H1 (cell line): ENCODE results near the gene NLRX1. TPM values are rescaled to one million over a fixed set of nuclear protein-coding genes. Genes with fewer than 3 reads are reported as not detected.
A peak's percentile ranks its signal among the peaks of the same experiment; 100 is the strongest.

ENCODE experiments used
- CTCF ChIA-PET: fragments of 300-600 bp; sonication (Branson Sonifier 250); formaldehyde crosslinking; loops from one replicate; lab custom pipeline; 2021; ENCODE audit not compliant: partially characterized antibody; lab: Charles Lee
- POLR2A ChIA-PET: fragments of 300-600 bp; sonication (Branson Sonifier 250); formaldehyde crosslinking; loops from one replicate; lab custom pipeline; 2021; ENCODE audit warnings: inconsistent platforms; ENCODE audit not compliant: partially characterized antibody; lab: Charles Lee
- DNase-seq, 2 experiments: peaks; one replicate each; pipeline versions ENCODE4 v3.0.0 to v3.0.0-alpha.2; 2010 to 2022; ENCODE audit warnings: low spot score in 2 of 2, low read depth in 1 of 2, mixed read lengths in 1 of 2
- FAIRE-seq: peaks from 2 replicates; lab custom pipeline; 2011; peaks lifted over from hg19 to GRCh38; lab: Jason Lieb, UNC
- H2AFZ ChIP-seq: 2 replicates; pipeline ENCODE4 v1.8.1; 2012; ENCODE audit warnings: low read length, inconsistent platforms
- H2AK5ac ChIP-seq: 2 replicates; pipeline ENCODE4 v1.6.1; 2013; ENCODE audit warnings: low read depth, low read length
- H2BK120ac ChIP-seq: replicated peaks from 2 replicates; pipeline ENCODE3; 2013; ENCODE audit warnings: low read depth, low read length, inconsistent platforms
- H2BK12ac ChIP-seq: 2 replicates; pipeline ENCODE4 v1.6.1; 2013; ENCODE audit warnings: low read depth, low read length
- H2BK15ac ChIP-seq: 2 replicates; pipeline ENCODE4 v1.6.1; 2013; ENCODE audit warnings: low read length
- H2BK20ac ChIP-seq: 2 replicates; pipeline ENCODE4 v1.6.1; 2013; ENCODE audit warnings: low read length
- H2BK5ac ChIP-seq: 2 replicates; pipeline ENCODE4 v1.6.1; 2013; ENCODE audit warnings: low read depth, low read length
- H3K14ac ChIP-seq: 2 replicates; pipeline ENCODE4 v1.6.1; 2013; ENCODE audit warnings: inconsistent platforms; ENCODE audit not compliant: insufficient read length
- H3K18ac ChIP-seq: 2 replicates; pipeline ENCODE4 v1.6.1; 2013; ENCODE audit warnings: low read length; ENCODE audit errors: extremely low read depth
- H3K23ac ChIP-seq: 2 replicates; pipeline ENCODE4 v1.6.1; 2013; ENCODE audit warnings: inconsistent platforms; ENCODE audit not compliant: insufficient read length
- H3K23me2 ChIP-seq: 2 replicates; pipeline ENCODE4 v1.6.1; 2013; ENCODE audit warnings: low read depth, low read length
- H3K27ac ChIP-seq: 2 replicates; pipeline ENCODE4 v1.6.1; 2011; ENCODE audit warnings: low read depth, low read length, inconsistent platforms
- H3K27me3 ChIP-seq, 4 experiments: replicated peaks in 1 of 4; 1 replicate in 1 of 4; 2 replicates in 3 of 4; pipeline versions ENCODE4 v1.6.1 to v1.8.1; 2011 to 2013; ENCODE audit warnings: low read length in 3 of 4, mild to moderate bottlenecking in 3 of 4, inconsistent platforms in 2 of 4, mixed read lengths in 2 of 4, moderate library complexity in 1 of 4; ENCODE audit not compliant: control insufficient read depth in 3 of 4, insufficient read depth in 3 of 4; ENCODE audit errors: extremely low read depth in 1 of 4
- H3K36me3 ChIP-seq, 4 experiments: 2 replicates each; pipeline versions ENCODE4 v1.6.1 to v1.8.1; 2011 to 2013; ENCODE audit warnings: mild to moderate bottlenecking in 4 of 4, low read length in 3 of 4, moderate library complexity in 2 of 4, control low read depth in 1 of 4, inconsistent platforms in 1 of 4; ENCODE audit not compliant: insufficient read depth in 4 of 4, control insufficient read depth in 2 of 4
- H3K4ac ChIP-seq: replicated peaks from 2 replicates; pipeline ENCODE3; 2013; ENCODE audit warnings: low read length, low read depth, mixed read lengths, inconsistent platforms; ENCODE audit not compliant: insufficient read length
- H3K4me1 ChIP-seq, 4 experiments: replicated peaks in 1 of 4; 1 replicate in 1 of 4; 2 replicates in 3 of 4; pipeline versions ENCODE4 v1.6.1 to v1.8.1; 2011 to 2013; ENCODE audit warnings: low read length in 3 of 4, inconsistent platforms in 2 of 4, mixed read lengths in 1 of 4; ENCODE audit not compliant: insufficient read depth in 4 of 4, control insufficient read depth in 3 of 4
- H3K4me2 ChIP-seq, 2 experiments: 2 replicates each; pipeline versions ENCODE4 v1.6.1 to v1.8.1; 2011 to 2013; ENCODE audit warnings: low read depth in 2 of 2, low read length in 2 of 2, control low read depth in 1 of 2, inconsistent platforms in 1 of 2, mild to moderate bottlenecking in 1 of 2; ENCODE audit not compliant: insufficient read depth in 1 of 2
- H3K4me3 ChIP-seq, 4 experiments: fragments of 200-600, 300-600 bp in 1 of 4; sonication (generic), shearing (Covaris generic), sonication (Bioruptor Twin) in 1 of 4; 2 replicates each; pipeline versions ENCODE4 v1.5.1 to v1.8.1; 2011 to 2016; ENCODE audit warnings: low read length in 4 of 4, low read depth in 3 of 4, control low read depth in 2 of 4, inconsistent platforms in 2 of 4, mild to moderate bottlenecking in 2 of 4, mixed read lengths in 1 of 4, moderate library complexity in 1 of 4; ENCODE audit not compliant: insufficient read depth in 2 of 4; ENCODE audit errors: extremely low read depth in 1 of 4
- H3K56ac ChIP-seq: replicated peaks from 2 replicates; pipeline ENCODE3; 2013; ENCODE audit warnings: low read depth, mild to moderate bottlenecking, mixed read lengths, low read length, inconsistent platforms; ENCODE audit not compliant: insufficient read length
- H3K79me1 ChIP-seq: 2 replicates; pipeline ENCODE4 v1.6.1; 2013; ENCODE audit warnings: low read depth, low read length, control low read depth
- H3K79me2 ChIP-seq, 2 experiments: 2 replicates each; pipeline versions ENCODE4 v1.6.1 to v1.8.1; 2012 to 2013; ENCODE audit warnings: low read length in 2 of 2, mild to moderate bottlenecking in 2 of 2, inconsistent platforms in 1 of 2; ENCODE audit not compliant: insufficient read depth in 2 of 2, control insufficient read depth in 1 of 2
- H3K9ac ChIP-seq, 4 experiments: replicated peaks in 1 of 4; 1 replicate in 1 of 4; 2 replicates in 3 of 4; pipeline versions ENCODE4 v1.6.1 to v1.8.1; 2011 to 2013; ENCODE audit warnings: low read depth in 3 of 4, low read length in 3 of 4, control low read depth in 2 of 4, mild to moderate bottlenecking in 2 of 4, moderate library complexity in 2 of 4, inconsistent platforms in 1 of 4; ENCODE audit errors: extremely low read depth in 1 of 4
- H3K9me3 ChIP-seq, 2 experiments: 2 replicates each; pipeline versions ENCODE4 v1.6.1 to v1.8.1; 2012 to 2013; ENCODE audit warnings: mild to moderate bottlenecking in 2 of 2, moderate library complexity in 2 of 2, control low read depth in 1 of 2, inconsistent platforms in 1 of 2, low read depth in 1 of 2, low read length in 1 of 2, mixed read lengths in 1 of 2; ENCODE audit not compliant: insufficient read depth in 2 of 2
- H4K20me1 ChIP-seq, 2 experiments: replicated peaks in 1 of 2; 2 replicates each; pipeline versions ENCODE3 to v1.8.1; 2011 to 2013; ENCODE audit warnings: inconsistent platforms in 2 of 2, low read length in 2 of 2, mild to moderate bottlenecking in 1 of 2; ENCODE audit not compliant: insufficient read depth in 2 of 2, control insufficient read depth in 1 of 2
- H4K5ac ChIP-seq: 2 replicates; pipeline ENCODE4 v1.6.1; 2013; ENCODE audit warnings: low read length, low read depth, mixed read lengths, inconsistent platforms; ENCODE audit not compliant: insufficient read length
- H4K8ac ChIP-seq: 2 replicates; pipeline ENCODE4 v1.8.0; 2013; ENCODE audit warnings: mild to moderate bottlenecking, moderate library complexity, low read length, inconsistent platforms; ENCODE audit not compliant: insufficient read depth; ENCODE audit errors: extremely low read depth
- H4K91ac ChIP-seq: replicated peaks from 2 replicates; pipeline ENCODE3; 2013; ENCODE audit warnings: low read length, mixed read lengths, inconsistent platforms; ENCODE audit not compliant: insufficient read length
- BACH1 ChIP-seq: IDR thresholded peaks from 2 replicates; pipeline ENCODE4 v1.6.1; 2012; ENCODE audit warnings: low read length, improper control_type of control experiment
- CHD2 ChIP-seq: IDR thresholded peaks from 2 replicates; pipeline ENCODE4 v1.6.1; 2012; ENCODE audit warnings: low read length, improper control_type of control experiment
- HDAC2 ChIP-seq, 2 experiments: fragments of 300-600 bp in 1 of 2; sonication (generic) in 1 of 2; IDR thresholded peaks; 2 replicates each; pipeline ENCODE4 v1.6.1; 2011 to 2012; ENCODE audit warnings: low read depth in 2 of 2, low read length in 2 of 2, mild to moderate bottlenecking in 2 of 2, moderate library complexity in 2 of 2, borderline replicate concordance in 1 of 2, inconsistent platforms in 1 of 2
- KDM4A ChIP-seq: IDR thresholded peaks from one replicate; pipeline ENCODE4 v1.7.1; 2012; ENCODE audit warnings: low read depth, mild to moderate bottlenecking, moderate library complexity, low read length, inconsistent platforms; ENCODE audit not compliant: severe bottlenecking
- SP4 ChIP-seq: IDR thresholded peaks from 2 replicates; pipeline ENCODE4 v1.6.1; 2012; ENCODE audit warnings: low read length, inconsistent platforms
- SUZ12 ChIP-seq: fragments of 200-600 bp; sonication (generic); IDR thresholded peaks from 2 replicates; pipeline ENCODE4 v1.6.1; 2012; ENCODE audit warnings: mild to moderate bottlenecking, inconsistent platforms, low read length, moderate library complexity, mixed read lengths
- WGBS, 2 experiments: shearing (Covaris generic) in 1 of 2; methylation state at CpG; one replicate each; pipeline versions ENCODE4 v1.1.6 to v1.1.7; 2013 to 2015; ENCODE audit warnings: low lambda C conversion rate in 2 of 2, mixed read lengths in 2 of 2, inconsistent platforms in 1 of 2, low coverage in 1 of 2, missing lambda C conversion rate in 1 of 2; ENCODE audit not compliant: insufficient replicate concordance in 2 of 2, insufficient coverage in 1 of 2, insufficient read length in 1 of 2; ENCODE audit errors: extremely low coverage in 1 of 2, missing lambda C conversion rate in 1 of 2; 5-methylcytosine and 5-hydroxymethylcytosine counted together
- polyA plus RNA-seq, 7 experiments: library from polyadenylated mRNA; depleted of rRNA in 3 of 7; stranded (reverse) in 5 of 7; unstranded in 2 of 7; fragments of >200 nt in 5 of 7; fragments of 200-250 nt in 2 of 7; gene quantifications; 1 replicate in 5 of 7; 2 replicates in 1 of 7; 4 replicates in 1 of 7; pipeline versions ENCODE4 v1.2.1 to v1.2.3, GENCODE V29; 2011 to 2013; ENCODE audit warnings: missing spikeins in 2 of 7, mixed read lengths in 2 of 7
- total RNA-seq: library from RNA; stranded (reverse); fragmentation: NEBNext Ultra II Directional; extraction: Animal tissue kit (Norgen Biotek cat#: 25700); gene quantifications from 2 replicates; pipeline ENCODE4 v1.2.1, GENCODE V29; 2021

The NLRX1 gene
- total and polyA plus RNA-seq, 2 of the 8 experiments (the other 6 are each of a cell fraction or from before 2014, with no cell fraction given), result 13.2 to 18.6 TPM

DNA sequence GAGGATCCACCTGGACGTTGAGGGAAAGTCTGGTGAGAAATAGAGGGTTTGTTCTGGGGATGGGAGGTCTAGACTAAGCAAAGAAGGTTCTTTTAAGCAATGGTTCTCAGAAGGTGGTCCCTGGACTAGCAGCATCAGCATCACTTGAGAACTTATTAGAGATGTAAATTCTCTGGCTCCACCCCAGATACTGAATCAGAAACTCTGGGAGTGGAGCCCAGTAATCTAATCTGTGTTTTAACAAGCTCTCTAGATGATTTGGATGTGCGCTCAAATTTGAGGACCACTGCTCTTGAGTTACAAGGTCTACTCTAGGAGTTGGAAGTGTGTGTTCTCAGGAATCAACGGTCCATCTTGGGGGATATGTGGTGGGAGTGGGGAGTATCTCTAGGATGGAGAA is 23.0 kb upstream of the NLRX1 start:
- H4K91ac ChIP-seq, result no peak overlapping the region
- no peaks in the 10 kb centered on the region for H3K9me3 ChIP-seq
- ChIA-PET CTCF (interaction anchor here (0.6 to 23.6 kb wide), 18 partner anchors 8 to 528 kb away, joined by 3 to 389 read pairs (median 4); partner anchors contain the start of genes CBL, NHERF4 and NLRX1), POLR2A (interaction anchor here (1.0 to 2.5 kb wide), 6 partner anchors 9 to 172 kb away, joined by 3 to 6 read pairs (median 3); a partner anchor contains a TSS)
- peaks cover 15 to 34% (median 27%) of the 10 kb centered on the region in 4 experiments for H3K27me3 ChIP-seq
- H4K5ac ChIP-seq, result no peak overlapping the region
- no peak for FAIRE-seq
- no peak overlapping the region for H3K27ac ChIP-seq
- no peaks in the 10 kb centered on the region for H3K36me3 ChIP-seq
- no peak overlapping the region for H3K9ac ChIP-seq
- H2AK5ac ChIP-seq, result no peak overlapping the region
- no peak overlapping the region for H2BK12ac ChIP-seq
- no peak overlapping the region for H3K4me2 ChIP-seq
- no peak overlapping the region for H3K56ac ChIP-seq
- TF ChIP-seq SUZ12 (no peak), SP4 (no peak), BACH1 (no peak), HDAC2 (IDR thresholded peaks at IDR 0.05; ENCODE audit: borderline replicate concordance in 1 of 2, low read depth in 2 of 2, low read length in 2 of 2) (no peak), CHD2 (no peak), KDM4A (no peak)
- H3K14ac ChIP-seq, result no peak overlapping the region
- no peaks in the 10 kb centered on the region for H4K20me1 ChIP-seq
- peaks cover 5 to 16% (median 11%) of the 10 kb centered on the region in 4 experiments for H3K4me1 ChIP-seq
- no peak for DNase-seq
- peaks cover 12% of the 10 kb centered on the region; the same call in 1 of the 2 replicates for H3K23me2 ChIP-seq
- H4K8ac ChIP-seq, result no peak overlapping the region
- H2BK120ac ChIP-seq, result no peak overlapping the region
- H2BK5ac ChIP-seq, result no peak overlapping the region
- 65% methylated on average over 3 of the region's 3 CpGs; no CpG with 5 or more reads in 1 of the 2 experiments for WGBS, 2 experiments
- peak overlapping the region; percentile 76 for H2BK15ac ChIP-seq
- no peak overlapping the region for H3K4me3 ChIP-seq
- H2AFZ ChIP-seq, result peak overlapping the region; percentile 73; the same call in 1 of the 2 replicates
- no peak overlapping the region for H3K4ac ChIP-seq
- no peak overlapping the region for H2BK20ac ChIP-seq
- H3K18ac ChIP-seq, result no peak overlapping the region
- H3K79me2 ChIP-seq, result no peaks in the 10 kb centered on the region
- H3K23ac ChIP-seq, result no peak overlapping the region
- H3K79me1 ChIP-seq, result no peaks in the 10 kb centered on the region
